Superior temporal gyrus (tissue), 1 donor: ENCODE measurements around the gene GOT1.
A peak's percentile ranks its signal among the peaks of the same experiment; 100 is the strongest.

Experiments used
- DNase-seq: peaks from one replicate; pipeline ENCODE4 v3.0.0-alpha.2; 2016; ENCODE audit errors: extremely low spot score

GOT1 gene

GRCh38 chr10:99395750-99396445 lies 34.5 kb downstream of the GOT1 start:
- DNase-seq: peak; percentile 42

- no peak for DNase-seq
Measured at GRCh38 chr10:99394761-99395386, 35.5 kb downstream of the GOT1 start.

- no peak for DNase-seq
Measured at GRCh38 chr10:99394256-99394655, 36.2 kb downstream of the GOT1 start.

GRCh38 chr10:99393683-99394082 lies 36.7 kb downstream of the GOT1 start:
- no peak for DNase-seq

GRCh38 chr10:99393036-99393435 lies 37.4 kb downstream of the GOT1 start:
- DNase-seq: no peak

GRCh38 chr10:99391346-99391745 lies 39.1 kb downstream of the GOT1 start:
- no peak for DNase-seq

GRCh38 chr10:99389729-99390480 lies 40.5 kb downstream of the GOT1 start:
- DNase-seq: no peak

- no peak for DNase-seq
Measured at GRCh38 chr10:99387541-99387940, 42.9 kb downstream of the GOT1 start.

GRCh38 chr10:99387071-99387470 lies 43.4 kb downstream of the GOT1 start:
- DNase-seq: no peak

- no peak for DNase-seq
Measured at GRCh38 chr10:99382176-99382575, 48.2 kb downstream of the GOT1 start.

- DNase-seq: no peak
Measured at GRCh38 chr10:99375426-99375825, 55.0 kb downstream of the GOT1 start.

GRCh38 chr10:99374972-99375371 lies 55.5 kb downstream of the GOT1 start:
- DNase-seq: no peak

- DNase-seq: no peak
Measured at GRCh38 chr10:99374526-99374925, 55.9 kb downstream of the GOT1 start.

- DNase-seq: no peak
Measured at GRCh38 chr10:99372546-99373271, 57.7 kb downstream of the GOT1 start.

GRCh38 chr10:99370993-99371392 lies 59.4 kb downstream of the GOT1 start:
- DNase-seq: no peak

- DNase-seq: no peak
Measured at GRCh38 chr10:99369551-99369950, 60.9 kb downstream of the GOT1 start.

GRCh38 chr10:99369126-99369525 lies 61.3 kb downstream of the GOT1 start:
- DNase-seq: no peak

GRCh38 chr10:99368646-99369045 lies 61.8 kb downstream of the GOT1 start:
- DNase-seq: no peak

- DNase-seq: no peak
Measured at GRCh38 chr10:99366666-99367065, 63.8 kb downstream of the GOT1 start.

- DNase-seq: no peak
Measured at GRCh38 chr10:99365736-99366135, 64.7 kb downstream of the GOT1 start.

GRCh38 chr10:99365311-99365710 lies 65.1 kb downstream of the GOT1 start:
- DNase-seq: no peak

- no peak for DNase-seq
Measured at GRCh38 chr10:99364125-99364524, 66.3 kb downstream of the GOT1 start.
